SK-N-SH (cell line): ENCODE data around the gene A2M. TPM values are rescaled to one million over a fixed set of nuclear protein-coding genes. Genes with fewer than 3 reads are reported as not detected.

Experiments
- CTCF ChIA-PET: fragments of 300-600, 350-600 bp; formaldehyde crosslinking; extraction: SDS; loops from one replicate; lab custom pipeline; 2021; lab: Yijun Ruan, JAX
- POLR2A ChIA-PET: fragments of 350-600 bp; sonication (Branson Sonifier 250); formaldehyde crosslinking; extraction: SDS; loops from one replicate; lab custom pipeline; 2020; ENCODE audit warnings: antibody characterized with exemption, inconsistent platforms; lab: Yijun Ruan, JAX
- DNase-seq: peaks from one replicate; pipeline ENCODE4 v3.0.0; 2012
- H2AFZ ChIP-seq: fragments of 200-600 bp; sonication (generic); 2 replicates; pipeline ENCODE4 v1.8.1; 2016; ENCODE audit warnings: antibody characterized with exemption, mild to moderate bottlenecking, low read depth
- H3F3A ChIP-seq: fragments of 200-600 bp; sonication (generic); replicated peaks from 2 replicates; pipeline ENCODE3; 2016; ENCODE audit warnings: antibody characterized with exemption, mild to moderate bottlenecking; ENCODE audit not compliant: insufficient read depth
- H3K27ac ChIP-seq, 2 experiments: fragments of 200-500 bp in 1 of 2; fragments of 200-600 bp in 1 of 2; sonication (Bioruptor generic) in 1 of 2; sonication (generic), shearing (Covaris generic) in 1 of 2; 2 replicates each; pipeline versions ENCODE4 v1.5.1 to v1.6.1; 2014 to 2016; ENCODE audit warnings: low read depth in 2 of 2, inconsistent platforms in 1 of 2, low read length in 1 of 2, mild to moderate bottlenecking in 1 of 2, mixed read lengths in 1 of 2
- H3K27me3 ChIP-seq: fragments of 200-600 bp; sonication (generic), shearing (Covaris generic); 2 replicates; pipeline ENCODE4 v1.6.1; 2016; ENCODE audit warnings: mixed run types; ENCODE audit not compliant: insufficient read depth
- H3K36me3 ChIP-seq, 2 experiments: fragments of 200-500 bp in 1 of 2; fragments of 200-600 bp in 1 of 2; sonication (Bioruptor generic) in 1 of 2; sonication (generic) in 1 of 2; replicated peaks in 1 of 2; 2 replicates each; pipeline versions ENCODE3 to v1.5.1; 2014 to 2016; ENCODE audit warnings: low read length in 1 of 2, mild to moderate bottlenecking in 1 of 2; ENCODE audit not compliant: insufficient read depth in 2 of 2, control insufficient read depth in 1 of 2
- H3K4me1 ChIP-seq, 2 experiments: fragments of 200-500 bp in 1 of 2; fragments of 200-600 bp in 1 of 2; sonication (Bioruptor generic) in 1 of 2; sonication (generic), shearing (Covaris generic) in 1 of 2; 2 replicates each; pipeline versions ENCODE4 v1.5.1 to v1.6.1; 2014 to 2016; ENCODE audit warnings: low read depth in 1 of 2, low read length in 1 of 2, mixed run types in 1 of 2; ENCODE audit not compliant: insufficient read depth in 2 of 2, control insufficient read depth in 1 of 2
- H3K4me2 ChIP-seq: fragments of 200-600 bp; sonication (generic), shearing (Covaris generic); 2 replicates; pipeline ENCODE4 v1.6.1; 2017; ENCODE audit warnings: mixed run types
- H3K4me3 ChIP-seq, 2 experiments: fragments of 200-500 bp in 1 of 2; fragments of 200-600 bp in 1 of 2; sonication (Bioruptor generic) in 1 of 2; sonication (generic), shearing (Covaris generic) in 1 of 2; 2 replicates each; pipeline versions ENCODE4 v1.5.1 to v1.8.1; 2014 to 2016; ENCODE audit warnings: low read depth in 2 of 2, inconsistent platforms in 1 of 2, low read length in 1 of 2, mild to moderate bottlenecking in 1 of 2, mixed read lengths in 1 of 2, moderate library complexity in 1 of 2
- H3K79me2 ChIP-seq: fragments of 200-600 bp; sonication (generic); 2 replicates; pipeline ENCODE4 v1.8.1; 2017; ENCODE audit warnings: mild to moderate bottlenecking; ENCODE audit not compliant: insufficient read depth
- H3K9ac ChIP-seq: fragments of 200-600 bp; sonication (generic); 2 replicates; pipeline ENCODE4 v1.6.1; 2017; ENCODE audit warnings: mixed run types
- H3K9me2 ChIP-seq: fragments of 200-600 bp; sonication (generic); 2 replicates; pipeline ENCODE4 v1.6.1; 2017; ENCODE audit warnings: mixed run types
- H3K9me3 ChIP-seq: fragments of 200-600 bp; sonication (generic); 2 replicates; pipeline ENCODE4 v1.6.1; 2017; ENCODE audit warnings: mixed run types, mild to moderate bottlenecking, moderate library complexity
- H4K20me1 ChIP-seq: fragments of 200-600 bp; sonication (generic); 2 replicates; pipeline ENCODE4 v1.6.1; 2017; ENCODE audit warnings: mild to moderate bottlenecking, mixed run types; ENCODE audit not compliant: insufficient read depth
- CHD2 ChIP-seq: fragments of 150-350 bp; IDR thresholded peaks from 2 replicates; pipeline ENCODE4 v1.6.1; 2018; ENCODE audit warnings: low read length; ENCODE audit not compliant: partially characterized antibody
- CTCF ChIP-seq: fragments of 200-600 bp; sonication (generic); IDR thresholded peaks from 2 replicates; pipeline ENCODE4 v1.6.1; 2017; ENCODE audit warnings: antibody characterized with exemption, mild to moderate bottlenecking, moderate library complexity
- EP300 ChIP-seq, 2 experiments: IDR thresholded peaks; 2 replicates each; pipeline versions ENCODE4 v1.4.0 to v1.6.1; 2012; ENCODE audit warnings: borderline replicate concordance in 1 of 2, low read depth in 1 of 2, low read length in 1 of 2
- EZH2phosphoT487 ChIP-seq: fragments of 200-600 bp; sonication (generic); IDR thresholded peaks from 2 replicates; pipeline ENCODE4 v1.6.1; 2017; ENCODE audit warnings: low read depth, mixed run types, mild to moderate bottlenecking, antibody characterized with exemption, moderate library complexity, borderline replicate concordance
- FOSL2 ChIP-seq: IDR thresholded peaks from 2 replicates; pipeline ENCODE4 v1.4.0; 2012; ENCODE audit warnings: low read depth, mild to moderate bottlenecking, moderate library complexity, borderline replicate concordance
- GABPA ChIP-seq: IDR thresholded peaks from 2 replicates; pipeline ENCODE4 v1.4.0; 2012; ENCODE audit warnings: low read depth, mild to moderate bottlenecking
- GATA2 ChIP-seq: sonication (generic); formaldehyde crosslinking; IDR thresholded peaks from 2 replicates; pipeline ENCODE4 v1.5.0; 2020; ENCODE audit warnings: mild to moderate bottlenecking, missing genetic modification reagents
- JUND ChIP-seq: IDR thresholded peaks from 2 replicates; pipeline ENCODE4 v1.4.0; 2012
- MAX ChIP-seq: IDR thresholded peaks from 2 replicates; pipeline ENCODE4 v1.4.0; 2012; ENCODE audit warnings: low read depth
- MEF2A ChIP-seq: IDR thresholded peaks from 2 replicates; pipeline ENCODE4 v1.4.0; 2012; ENCODE audit warnings: low read depth, borderline replicate concordance
- PBX3 ChIP-seq: IDR thresholded peaks from 2 replicates; pipeline ENCODE4; 2012
- POLR2AphosphoS5 ChIP-seq: IDR thresholded peaks from 2 replicates; pipeline ENCODE4 v1.6.1; 2012; ENCODE audit warnings: low read depth, low read length
- RCOR1 ChIP-seq: fragments of 150-350 bp; IDR thresholded peaks from 2 replicates; pipeline ENCODE4 v1.6.1; 2017; ENCODE audit warnings: antibody characterized with exemption, low read length
- RFX5 ChIP-seq: IDR thresholded peaks from 2 replicates; pipeline ENCODE4 v1.6.1; 2012; ENCODE audit warnings: mild to moderate bottlenecking, improper control_type of control experiment, low read length
- RXRA ChIP-seq: IDR thresholded peaks from 2 replicates; pipeline ENCODE4 v1.4.0; 2012; ENCODE audit warnings: low read depth, mild to moderate bottlenecking, borderline replicate concordance
- SIN3A ChIP-seq: IDR thresholded peaks from 2 replicates; pipeline ENCODE4 v1.6.1; 2012; ENCODE audit warnings: low read depth, mild to moderate bottlenecking, low read length, moderate library complexity, borderline replicate concordance
- TAF1 ChIP-seq: IDR thresholded peaks from 2 replicates; pipeline ENCODE4 v1.6.1; 2012; ENCODE audit warnings: low read depth, mild to moderate bottlenecking, low read length, moderate library complexity, borderline replicate concordance
- TEAD4 ChIP-seq: IDR thresholded peaks from 2 replicates; pipeline ENCODE4 v1.4.0; 2012; ENCODE audit warnings: mild to moderate bottlenecking, borderline replicate concordance; ENCODE audit not compliant: insufficient read depth
- USF1 ChIP-seq: IDR thresholded peaks from 2 replicates; pipeline ENCODE4 v1.4.0; 2012; ENCODE audit warnings: low read depth, borderline replicate concordance
- ZBTB33 ChIP-seq: IDR thresholded peaks from 2 replicates; pipeline ENCODE4 v1.4.0; 2012; ENCODE audit warnings: low read depth, borderline replicate concordance
- WGBS: methylation state at CpG from one replicate; pipeline ENCODE4 v1.1.6; 2017; ENCODE audit warnings: low lambda C conversion rate; 5-methylcytosine and 5-hydroxymethylcytosine counted together
- polyA plus RNA-seq, 3 experiments: library from polyadenylated mRNA; depleted of rRNA; stranded (reverse); fragments of >200 nt; gene quantifications; 2 replicates each; pipeline ENCODE4 v1.2.3, GENCODE V29; 2012

Gene A2M
- polyA plus RNA-seq, 1 of the 3 experiments (the other 2 are of a cell fraction): not detected

- no peaks in the 10 kb centered on the region for H3K36me3 ChIP-seq
- H4K20me1 ChIP-seq: no peaks in the 10 kb centered on the region
- no peaks in the 10 kb centered on the region for H3K27me3 ChIP-seq
- no peaks in the 10 kb centered on the region for H3K79me2 ChIP-seq
- no peak overlapping the region for H3K4me3 ChIP-seq
- no peak overlapping the region for H2AFZ ChIP-seq
- TF ChIP-seq GATA2 (CRISPR knock-in tag) (no peak), RCOR1 (no peak), TAF1 (no peak), RFX5 (no peak), JUND (no peak), MEF2A (no peak), FOSL2 (no peak), EP300 (IDR thresholded peaks at IDR 0.05; ENCODE audit: borderline replicate concordance in 1 of 2, low read depth in 1 of 2, low read length in 1 of 2) (no peak), GABPA (no peak), ZBTB33 (no peak), EZH2phosphoT487 (no peak), TEAD4 (no peak), POLR2AphosphoS5 (no peak), PBX3 (no peak), MAX (no peak), CTCF (no peak), CHD2 (no peak), RXRA (no peak), SIN3A (no peak), USF1 (no peak)
- no peaks in the 10 kb centered on the region for H3K9me3 ChIP-seq
- H3K4me2 ChIP-seq: no peak overlapping the region
- 88% methylated on average over 2 of the region's 2 CpGs for WGBS
- ChIA-PET POLR2A (no interaction called here), CTCF (no interaction called here)
- no peaks in the 10 kb centered on the region for H3K4me1 ChIP-seq
- H3K9me2 ChIP-seq: no peaks in the 10 kb centered on the region
- no peak for DNase-seq
- no peak overlapping the region for H3K9ac ChIP-seq
- no peaks in the 10 kb centered on the region for H3F3A ChIP-seq
- no peak overlapping the region for H3K27ac ChIP-seq
Observed at GRCh38 chr12:9099552-9100190, 16.0 kb downstream of the A2M start.
